Measurements from ENCODE around the gene TRAPPC4. TPM values are rescaled to one million over a fixed set of nuclear protein-coding genes. Genes with fewer than 3 reads are reported as not detected.

TRAPPC4 gene
- polyA plus RNA-seq, 1 donor (not counting 4 experiments of a cell fraction or from before 2014, with no cell fraction given), result 121 TPM

DNA sequence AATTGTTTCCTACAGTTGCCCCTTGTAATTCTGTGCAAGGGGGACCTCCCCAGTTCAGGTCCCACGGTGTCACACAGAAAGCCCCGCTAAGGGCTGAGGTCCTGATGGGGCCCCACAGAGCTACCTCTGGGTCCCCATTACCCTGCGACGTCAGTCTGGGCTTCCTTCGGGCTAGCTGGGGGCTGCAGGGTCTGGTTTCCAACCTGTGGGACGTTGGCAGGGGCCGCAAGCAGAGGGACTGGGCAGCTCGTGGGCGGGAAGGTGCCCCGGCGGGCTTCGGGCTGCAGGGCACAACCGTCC, 11.4 kb downstream of the TRAPPC4 start:
- Histone ChIP-seq H3K9me1 (ENCODE audit: control insufficient read depth, extremely low read depth, insufficient read depth, low read length) (no peaks in the 10 kb centered on the region), H3K4me2 (ENCODE audit: control insufficient read depth, extremely low read depth, insufficient read depth, low read depth, low read length) (peak overlapping the region; percentile 95), H3K36me3 (ENCODE audit: control insufficient read depth in 2 of 2, extremely low read depth in 1 of 2, insufficient read depth in 2 of 2, low read length in 2 of 2) (peaks cover 16 to 22% of the 10 kb centered on the region in 2 experiments), H3K9me3 (ENCODE audit: control insufficient read depth, low read depth, low read length) (no peaks in the 10 kb centered on the region), H2AFZ (ENCODE audit: control insufficient read depth, low read length) (peak overlapping the region; percentile 21), H3K27me3 (ENCODE audit: control insufficient read depth, extremely low read depth, insufficient read depth, low read length) (no peaks in the 10 kb centered on the region), H4K20me1 (ENCODE audit: control insufficient read depth, extremely low read depth, insufficient read depth, low read length) (no peaks in the 10 kb centered on the region), H3K27ac (ENCODE audit: control insufficient read depth, insufficient read depth, low read length) (peak overlapping the region; percentile 78), H3K4me3 (ENCODE audit: control insufficient read depth in 2 of 3, extremely low read depth in 1 of 3, insufficient read depth in 2 of 3, low read depth in 1 of 3, low read length in 3 of 3) (peak overlapping the region; percentile 54 to 86 (median 84)), H3K9ac (ENCODE audit: control insufficient read depth, extremely low read depth, insufficient read depth, low read length) (peak overlapping the region; percentile 86), H3K4me1 (ENCODE audit: control insufficient read depth, extremely low read depth, insufficient read depth, low read length) (peaks cover 14% of the 10 kb centered on the region), H3K79me2 (ENCODE audit: control insufficient read depth, insufficient read depth, low read length) (peaks cover 9% of the 10 kb centered on the region)
- DNase-seq (ENCODE audit: low read depth, low spot score) (no peak), FAIRE-seq (no peak)
- TF ChIP-seq, protein P1, sequence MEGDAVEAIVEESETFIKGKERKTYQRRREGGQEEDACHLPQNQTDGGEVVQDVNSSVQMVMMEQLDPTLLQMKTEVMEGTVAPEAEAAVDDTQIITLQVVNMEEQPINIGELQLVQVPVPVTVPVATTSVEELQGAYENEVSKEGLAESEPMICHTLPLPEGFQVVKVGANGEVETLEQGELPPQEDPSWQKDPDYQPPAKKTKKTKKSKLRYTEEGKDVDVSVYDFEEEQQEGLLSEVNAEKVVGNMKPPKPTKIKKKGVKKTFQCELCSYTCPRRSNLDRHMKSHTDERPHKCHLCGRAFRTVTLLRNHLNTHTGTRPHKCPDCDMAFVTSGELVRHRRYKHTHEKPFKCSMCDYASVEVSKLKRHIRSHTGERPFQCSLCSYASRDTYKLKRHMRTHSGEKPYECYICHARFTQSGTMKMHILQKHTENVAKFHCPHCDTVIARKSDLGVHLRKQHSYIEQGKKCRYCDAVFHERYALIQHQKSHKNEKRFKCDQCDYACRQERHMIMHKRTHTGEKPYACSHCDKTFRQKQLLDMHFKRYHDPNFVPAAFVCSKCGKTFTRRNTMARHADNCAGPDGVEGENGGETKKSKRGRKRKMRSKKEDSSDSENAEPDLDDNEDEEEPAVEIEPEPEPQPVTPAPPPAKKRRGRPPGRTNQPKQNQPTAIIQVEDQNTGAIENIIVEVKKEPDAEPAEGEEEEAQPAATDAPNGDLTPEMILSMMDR (optimal IDR thresholded peaks at IDR 0.05 in 1 of 3, IDR thresholded peaks at IDR 0.05 in 1 of 3, conservative IDR thresholded peaks at IDR 0.05 in 1 of 3; ENCODE audit: extremely low read depth in 1 of 3, insufficient read depth in 2 of 3, low read length in 3 of 3), result no peak
- TF ChIP-seq EZH2 (IDR thresholded peaks at IDR 0.05; ENCODE audit: low read length), result no peak
- dilution Hi-C loops (cut with MboI; ENCODE audit: extremely low pct_ligation_motif_present, low sequenced_read_pairs), result no loop called here

DNA sequence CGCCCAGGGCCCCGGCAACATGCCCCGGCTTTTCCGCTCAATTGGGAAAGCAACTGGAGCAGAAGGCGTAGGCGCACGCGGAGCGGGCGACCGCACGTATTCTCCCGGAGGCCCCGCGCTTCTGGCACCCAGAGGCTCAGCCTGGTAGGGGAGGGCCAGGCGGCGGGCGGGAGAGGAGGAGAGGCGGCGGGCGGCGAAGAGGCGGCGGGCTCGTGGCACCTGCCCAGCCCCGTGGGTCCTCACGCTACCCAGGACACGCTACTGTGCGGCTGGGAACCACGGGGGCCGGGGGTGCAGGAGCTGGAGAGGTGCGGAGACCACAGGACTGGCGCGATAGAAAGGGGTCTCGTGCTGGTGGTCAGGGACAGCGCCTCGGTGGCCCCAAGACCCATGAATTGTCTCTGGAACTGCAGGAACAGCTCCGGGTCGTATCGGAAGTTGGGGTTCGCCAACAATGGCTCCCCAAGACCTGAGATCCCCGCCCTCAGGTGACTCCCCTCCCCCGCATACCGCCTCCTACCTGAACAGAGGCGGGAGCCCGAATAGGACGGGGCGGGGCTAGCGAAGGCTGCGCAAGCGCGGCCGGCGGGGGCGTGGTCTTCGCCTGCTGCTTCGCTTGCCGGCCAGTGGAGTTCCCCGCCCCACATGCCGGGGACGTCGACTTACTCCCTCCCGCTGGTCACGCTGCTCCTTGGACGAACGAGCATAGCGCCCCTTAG, 11.9 kb downstream of the TRAPPC4 start, which contains the start of gene SLC37A4:
Gene SLC37A4, minus strand, starts transcription at position 549 of the 719 bp plus-strand sequence.
- peak within 1 kb of the TSS; percentile 78 for H3K27ac ChIP-seq (ENCODE audit: control insufficient read depth, insufficient read depth, low read length)
- H3K27me3 ChIP-seq (ENCODE audit: control insufficient read depth, extremely low read depth, insufficient read depth, low read length), result no peaks in the 10 kb centered on the region
- H3K4me3 ChIP-seq (ENCODE audit: control insufficient read depth in 2 of 3, extremely low read depth in 1 of 3, insufficient read depth in 2 of 3, low read depth in 1 of 3, low read length in 3 of 3), result peak within 1 kb of the TSS; percentile 54 to 86 (median 84)
- no peaks in the 10 kb centered on the region for H3K9me1 ChIP-seq (ENCODE audit: control insufficient read depth, extremely low read depth, insufficient read depth, low read length)
- H3K79me2 ChIP-seq (ENCODE audit: control insufficient read depth, insufficient read depth, low read length), result peaks cover 9% of the 10 kb centered on the region
- dilution Hi-C loops (cut with MboI; ENCODE audit: extremely low pct_ligation_motif_present, low sequenced_read_pairs), result no loop called here
- no peaks in the 10 kb centered on the region for H4K20me1 ChIP-seq (ENCODE audit: control insufficient read depth, extremely low read depth, insufficient read depth, low read length)
- DNase-seq (ENCODE audit: low read depth, low spot score) (peak; percentile 92), FAIRE-seq (peak; percentile 85)
- peaks cover 13 to 17% of the 10 kb centered on the region in 2 experiments for H3K36me3 ChIP-seq (ENCODE audit: control insufficient read depth in 2 of 2, extremely low read depth in 1 of 2, insufficient read depth in 2 of 2, low read length in 2 of 2)
- H3K9ac ChIP-seq (ENCODE audit: control insufficient read depth, extremely low read depth, insufficient read depth, low read length), result peak within 1 kb of the TSS; percentile 86
- no peaks in the 10 kb centered on the region for H3K9me3 ChIP-seq (ENCODE audit: control insufficient read depth, low read depth, low read length)
- peak within 1 kb of the TSS; percentile 95 for H2AFZ ChIP-seq (ENCODE audit: control insufficient read depth, low read length)
- H3K4me1 ChIP-seq (ENCODE audit: control insufficient read depth, extremely low read depth, insufficient read depth, low read length), result peaks cover 14% of the 10 kb centered on the region
- peak within 1 kb of the TSS; percentile 95 for H3K4me2 ChIP-seq (ENCODE audit: control insufficient read depth, extremely low read depth, insufficient read depth, low read depth, low read length)
- TF ChIP-seq, protein P1 (optimal IDR thresholded peaks at IDR 0.05 in 1 of 3, IDR thresholded peaks at IDR 0.05 in 1 of 3, conservative IDR thresholded peaks at IDR 0.05 in 1 of 3; ENCODE audit: extremely low read depth in 1 of 3, insufficient read depth in 2 of 3, low read length in 3 of 3), result peak; percentile 91 to 95 (median 92)
- TF ChIP-seq EZH2 (IDR thresholded peaks at IDR 0.05; ENCODE audit: low read length), result no peak
